CD14-positive monocyte (primary cell): ENCODE results near the gene FAM9C. TPM values are rescaled to one million over a fixed set of nuclear protein-coding genes. Genes with fewer than 3 reads are reported as not detected.

Source experiments
- DNase-seq, 3 donors: peaks; one replicate each; pipeline ENCODE4 v3.0.0-alpha.2; 2011 to 2022
- H2AFZ ChIP-seq: 2 replicates; pipeline ENCODE4 v1.6.0; 2012; ENCODE audit warnings: mild to moderate bottlenecking, low read depth, low read length, inconsistent platforms; ENCODE audit not compliant: insufficient read depth, poor library complexity, severe bottlenecking
- H3K27ac ChIP-seq, 2 donors: 1 replicate in 1 of 2; 2 replicates in 1 of 2; pipeline ENCODE4 v1.5.1; 2012 to 2013; ENCODE audit warnings: low read length in 2 of 2, control low read depth in 1 of 2, inconsistent platforms in 1 of 2, low read depth in 1 of 2, mild to moderate bottlenecking in 1 of 2
- H3K27me3 ChIP-seq, 2 donors: one replicate each; pipeline versions ENCODE4 v1.6.0 to v1.6.1; 2011 to 2013; ENCODE audit warnings: low read length in 2 of 2; ENCODE audit not compliant: control insufficient read depth in 2 of 2, insufficient read depth in 2 of 2
- H3K36me3 ChIP-seq, 2 donors: replicated peaks in 1 of 2; 1 replicate in 1 of 2; 2 replicates in 1 of 2; pipeline versions ENCODE4 v1.5.1 to v1.6.1; 2012 to 2013; ENCODE audit warnings: low read length in 2 of 2, control low read depth in 1 of 2, inconsistent platforms in 1 of 2, mild to moderate bottlenecking in 1 of 2; ENCODE audit not compliant: insufficient read depth in 2 of 2, control insufficient read depth in 1 of 2
- H3K4me1 ChIP-seq, 2 donors: 1 replicate in 1 of 2; 2 replicates in 1 of 2; pipeline versions ENCODE4 v1.5.1 to v1.6.1; 2012 to 2013; ENCODE audit warnings: low read length in 2 of 2, control low read depth in 1 of 2, inconsistent platforms in 1 of 2, mild to moderate bottlenecking in 1 of 2, moderate library complexity in 1 of 2; ENCODE audit not compliant: insufficient read depth in 2 of 2, control insufficient read depth in 1 of 2
- H3K4me2 ChIP-seq: replicated peaks from 2 replicates; pipeline ENCODE3; 2012; ENCODE audit warnings: low read length, moderate library complexity, mild to moderate bottlenecking; ENCODE audit not compliant: poor library complexity, severe bottlenecking; ENCODE audit errors: extremely low read depth
- H3K4me3 ChIP-seq, 3 experiments: fragments of 200-600 bp in 1 of 3; sonication (generic) in 1 of 3; replicated peaks in 1 of 3; 1 replicate in 2 of 3; 2 replicates in 1 of 3; pipeline ENCODE4 v1.5.1; 2011 to 2013; ENCODE audit warnings: low read length in 3 of 3, mild to moderate bottlenecking in 3 of 3, control low read depth in 2 of 3, low read depth in 2 of 3, inconsistent platforms in 1 of 3, moderate library complexity in 1 of 3
- H3K79me2 ChIP-seq: 2 replicates; pipeline ENCODE4 v1.6.0; 2012; ENCODE audit warnings: mild to moderate bottlenecking, control low read depth, inconsistent platforms, low read length, moderate library complexity; ENCODE audit not compliant: insufficient read depth
- H3K9ac ChIP-seq: 2 replicates; pipeline ENCODE4 v1.6.0; 2017; ENCODE audit warnings: low read length, mild to moderate bottlenecking; ENCODE audit not compliant: insufficient read depth, poor library complexity, severe bottlenecking
- H3K9me3 ChIP-seq, 2 donors: replicated peaks in 1 of 2; 1 replicate in 1 of 2; 2 replicates in 1 of 2; pipeline versions ENCODE4 v1.5.1 to v1.6.1; 2012 to 2013; ENCODE audit warnings: low read length in 2 of 2, control low read depth in 1 of 2; ENCODE audit not compliant: control insufficient read depth in 1 of 2, insufficient read depth in 1 of 2
- H4K20me1 ChIP-seq: 2 replicates; pipeline ENCODE4 v1.6.0; 2012; ENCODE audit warnings: mild to moderate bottlenecking, low read length, control low read depth, moderate library complexity; ENCODE audit not compliant: insufficient read depth
- H3K27ac Mint-ChIP-seq, 7 donors: one replicate each; pipeline ENCODE4 v1.8.0; 2020; ENCODE audit warnings: mild to moderate bottlenecking in 7 of 7, mixed read lengths in 7 of 7, moderate library complexity in 6 of 7, inconsistent platforms in 2 of 7
- H3K27me3 Mint-ChIP-seq, 3 donors: one replicate each; pipeline ENCODE4 v1.8.0; 2021 to 2022; ENCODE audit warnings: low read depth in 3 of 3, mild to moderate bottlenecking in 3 of 3, mixed read lengths in 3 of 3, moderate library complexity in 3 of 3, inconsistent platforms in 1 of 3
- H3K36me3 Mint-ChIP-seq, 2 donors: one replicate each; pipeline ENCODE4 v1.8.0; 2020; ENCODE audit warnings: mixed read lengths in 2 of 2, inconsistent platforms in 1 of 2, mild to moderate bottlenecking in 1 of 2
- H3K4me1 Mint-ChIP-seq: one replicate; pipeline ENCODE4 v1.8.0; 2020; ENCODE audit warnings: mild to moderate bottlenecking, mixed read lengths
- H3K4me3 Mint-ChIP-seq, 2 donors: one replicate each; pipeline ENCODE4 v1.8.0; 2020; ENCODE audit warnings: mild to moderate bottlenecking in 2 of 2, mixed read lengths in 2 of 2, moderate library complexity in 1 of 2
- H3K9me3 Mint-ChIP-seq, 7 donors: one replicate each; pipeline ENCODE4 v1.8.0; 2020 to 2022; ENCODE audit warnings: mixed read lengths in 7 of 7, mild to moderate bottlenecking in 6 of 7, moderate library complexity in 6 of 7, inconsistent platforms in 2 of 7
- CTCF ChIP-seq: fragments of 200-600 bp; IDR thresholded peaks from one replicate; pipeline ENCODE4 v1.8.0; 2022; ENCODE audit warnings: antibody characterized with exemption, mild to moderate bottlenecking
- WGBS: methylation state at CpG from one replicate; pipeline ENCODE4 v1.1.5; 2013; ENCODE audit warnings: missing lambda C conversion rate; ENCODE audit not compliant: insufficient coverage; 5-methylcytosine and 5-hydroxymethylcytosine counted together
- intact Hi-C, 2 donors: fragments of 100-400 bp; cut with micrococcal nuclease; formaldehyde crosslinking; loops; one replicate each; pipeline versions ENCODE4 v1.15.0 to v1.15.1; 2023
- polyA plus RNA-seq, 3 donors: library from polyadenylated mRNA; depleted of rRNA in 1 of 3; unstranded in 2 of 3; stranded (reverse) in 1 of 3; fragments of 300-500 nt in 2 of 3; fragments of >200 nt in 1 of 3; fragmentation: Illumina TruSeq in 2 of 3; gene quantifications; 1 replicate in 2 of 3; 2 replicates in 1 of 3; pipeline ENCODE4 v1.2.3, GENCODE V29; 2012 to 2021

Gene FAM9C
- polyA plus RNA-seq, 3 donors = not detected

GRCh38 chrX:12993826-12994225, 50.6 kb downstream of the FAM9C start:
- Mint-ChIP-seq H3K4me1 (peaks cover 19% of the 10 kb centered on the region), H3K27ac (no peak overlapping the region), H3K27me3 (peaks cover 0 to 42% (median 2%) of the 10 kb centered on the region in 3 donors), H3K4me3 (no peak overlapping the region), H3K9me3 (peaks cover 0 to 3% (median 0%) of the 10 kb centered on the region in 7 donors), H3K36me3 (no peaks in the 10 kb centered on the region)
- peaks cover 16 to 19% of the 10 kb centered on the region in 2 donors for H3K4me1 ChIP-seq
- H3K27ac ChIP-seq = no peak overlapping the region
- H3K9ac ChIP-seq = no peak overlapping the region
- H3K79me2 ChIP-seq = no peaks in the 10 kb centered on the region
- no peaks in the 10 kb centered on the region for H3K9me3 ChIP-seq
- no peak for TF ChIP-seq CTCF
- no peaks in the 10 kb centered on the region for H4K20me1 ChIP-seq
- no peak for DNase-seq
- no peak overlapping the region for H2AFZ ChIP-seq
- no peak overlapping the region for H3K4me2 ChIP-seq
- H3K36me3 ChIP-seq = no peaks in the 10 kb centered on the region
- no CpG with 5 or more reads among the region's 1 CpG for WGBS
- H3K27me3 ChIP-seq = peaks cover 0 to 42% of the 10 kb centered on the region in 2 donors
- H3K4me3 ChIP-seq = no peak overlapping the region
- intact Hi-C loops = no loop called here

- no peak overlapping the region for H3K27ac Mint-ChIP-seq
- H4K20me1 ChIP-seq = no peaks in the 10 kb centered on the region
- H3K4me2 ChIP-seq = no peak overlapping the region
- peaks cover 0 to 42% of the 10 kb centered on the region in 2 donors for H3K27me3 ChIP-seq
- no peaks in the 10 kb centered on the region for H3K9me3 ChIP-seq
- no peak overlapping the region for H3K4me3 ChIP-seq
- H3K36me3 Mint-ChIP-seq = no peaks in the 10 kb centered on the region
- H3K36me3 ChIP-seq = no peaks in the 10 kb centered on the region
- peaks cover 9% of the 10 kb centered on the region for H3K4me1 Mint-ChIP-seq
- WGBS = no CpG with 5 or more reads among the region's 4 CpGs
- H3K9me3 Mint-ChIP-seq = peaks cover 0 to 3% (median 0%) of the 10 kb centered on the region in 7 donors
- no peak for DNase-seq
- peaks cover 8 to 9% of the 10 kb centered on the region in 2 donors for H3K4me1 ChIP-seq
- no peak overlapping the region for H3K4me3 Mint-ChIP-seq
- H2AFZ ChIP-seq = no peak overlapping the region
- no peak overlapping the region for H3K9ac ChIP-seq
- no peak overlapping the region for H3K27ac ChIP-seq
- intact Hi-C loops = no loop called here
- peaks cover 0 to 43% (median 2%) of the 10 kb centered on the region in 3 donors for H3K27me3 Mint-ChIP-seq
- H3K79me2 ChIP-seq = no peaks in the 10 kb centered on the region
- no peak for TF ChIP-seq CTCF
These were observed 51.8 kb downstream of the FAM9C start for GRCh38 chrX:12992544-12993118.
